ENCODE results near the gene APOBEC3F.
"Not testable (repeated sequence)": the region's sequence is repeated elsewhere in the genome, so short reads cannot be mapped to it uniquely, and the experiment has no call there.

Gene APOBEC3F

GRCh38 chr22:39076155-39077025, 35.7 kb downstream of the APOBEC3F start:
- not testable (repeated sequence) for DNase-seq

DNA sequence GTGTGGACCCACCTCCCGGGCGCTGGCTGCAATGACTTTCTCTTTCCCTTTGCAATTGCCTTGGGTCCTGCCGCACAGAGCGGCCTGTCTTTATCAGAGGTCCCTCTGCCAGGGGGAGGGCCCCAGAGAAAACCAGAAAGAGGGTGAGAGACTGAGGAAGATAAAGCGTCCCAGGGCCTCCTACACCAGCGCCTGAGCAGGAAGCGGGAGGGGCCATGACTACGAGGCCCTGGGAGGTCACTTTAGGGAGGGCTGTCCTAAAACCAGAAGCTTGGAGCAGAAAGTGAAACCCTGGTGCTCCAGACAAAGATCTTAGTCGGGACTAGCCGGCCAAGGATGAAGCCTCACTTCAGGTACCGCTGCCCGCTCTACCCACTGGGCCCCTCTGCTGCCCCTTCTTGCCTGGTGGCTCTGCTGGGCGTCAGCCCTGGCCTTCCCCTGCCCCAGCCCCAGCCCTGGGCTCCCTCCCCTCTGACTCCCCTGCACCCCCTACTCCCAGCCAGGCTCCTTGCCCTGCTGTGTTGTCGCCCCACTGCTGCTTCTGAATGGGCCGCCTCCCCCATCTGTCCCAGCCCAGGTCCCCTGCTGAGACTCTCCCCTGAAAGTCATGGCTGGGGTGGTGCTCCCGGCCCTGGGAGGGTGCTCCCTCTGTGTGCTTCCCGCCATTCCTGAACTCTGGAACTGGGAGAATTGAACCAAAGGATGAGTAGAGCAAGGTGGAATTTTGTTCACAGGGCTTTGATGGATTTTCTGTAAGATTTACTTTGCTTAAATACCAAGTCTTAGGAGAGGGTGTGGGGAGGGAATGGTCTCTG, 36.6 kb downstream of the APOBEC3F start, which contains the start of gene APOBEC3G:
APOBEC3G (plus strand) TSS at position 250 of the 815 bp plus-strand sequence; CDS start at position 337, 87 bp downstream.
- peak; percentile 34 for DNase-seq

DNA sequence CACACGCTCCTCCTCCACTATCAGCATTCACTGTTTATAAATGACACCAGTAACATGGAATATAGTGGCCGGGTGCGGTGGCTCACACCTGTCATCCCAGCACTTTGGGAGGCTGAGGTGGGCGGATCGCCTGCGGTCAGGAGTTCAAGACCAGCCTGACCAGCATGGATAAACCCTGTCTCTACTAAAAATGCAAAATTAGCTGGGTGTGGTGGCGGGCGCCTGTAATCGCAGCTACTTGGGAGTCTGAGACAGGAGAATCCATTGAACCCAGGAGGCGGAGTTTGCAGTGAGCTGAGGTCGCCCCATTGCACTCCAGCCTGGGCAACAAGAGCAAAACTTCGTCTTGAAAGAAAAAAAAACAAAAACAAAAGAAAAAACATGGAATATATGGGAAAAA, 37.2 kb downstream of the APOBEC3F start:
- not testable (repeated sequence) for DNase-seq

- DNase-seq, result no peak
Observed at GRCh38 chr22:39078329-39078728, 37.7 kb downstream of the APOBEC3F start.

DNA sequence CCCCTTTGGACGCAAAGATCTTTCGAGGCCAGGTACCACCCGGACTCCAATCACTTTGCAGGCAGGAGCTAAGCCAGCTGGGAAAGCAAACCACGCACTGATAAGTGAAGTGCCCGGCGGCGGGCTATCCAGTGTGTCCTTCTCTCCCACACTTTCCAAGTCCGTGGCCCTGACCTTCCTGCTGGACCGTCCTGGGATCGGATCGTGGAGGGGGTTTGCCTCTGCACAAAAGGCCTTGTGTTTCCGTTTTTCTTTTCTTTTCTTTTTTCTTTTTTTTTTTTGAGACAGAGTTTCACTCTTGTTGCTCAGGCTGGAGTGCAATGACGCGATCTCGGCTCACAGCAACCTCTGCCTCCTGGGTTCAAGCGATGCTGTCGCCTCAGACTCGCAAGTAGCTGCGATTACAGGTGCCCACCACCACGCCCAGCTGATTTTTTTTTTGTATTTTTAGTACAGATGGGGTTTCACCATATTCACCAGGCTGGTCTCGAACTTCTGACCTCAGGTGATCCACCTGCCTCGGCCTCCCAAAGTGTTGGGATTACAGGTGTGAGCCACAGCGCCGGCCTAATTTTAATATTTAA, 38.5 kb downstream of the APOBEC3F start:
- not testable (repeated sequence) for DNase-seq

GRCh38 chr22:39080052-39080762, 39.5 kb downstream of the APOBEC3F start:
- DNase-seq, result no peak

DNA sequence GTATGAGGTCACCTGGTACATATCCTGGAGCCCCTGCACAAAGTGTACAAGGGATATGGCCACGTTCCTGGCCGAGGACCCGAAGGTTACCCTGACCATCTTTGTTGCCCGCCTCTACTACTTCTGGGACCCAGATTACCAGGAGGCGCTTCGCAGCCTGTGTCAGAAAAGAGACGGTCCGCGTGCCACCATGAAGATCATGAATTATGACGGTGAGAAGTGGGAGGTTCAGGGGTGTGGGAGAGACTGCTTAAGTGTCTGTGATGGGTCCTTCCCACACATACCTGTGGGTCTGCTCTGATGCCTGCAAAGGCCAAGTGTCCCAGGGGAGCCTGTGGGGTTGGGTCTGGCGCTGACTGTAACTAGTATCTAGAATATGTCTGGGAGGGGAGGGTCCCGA, 40.4 kb downstream of the APOBEC3F start:
- no peak for DNase-seq

DNA sequence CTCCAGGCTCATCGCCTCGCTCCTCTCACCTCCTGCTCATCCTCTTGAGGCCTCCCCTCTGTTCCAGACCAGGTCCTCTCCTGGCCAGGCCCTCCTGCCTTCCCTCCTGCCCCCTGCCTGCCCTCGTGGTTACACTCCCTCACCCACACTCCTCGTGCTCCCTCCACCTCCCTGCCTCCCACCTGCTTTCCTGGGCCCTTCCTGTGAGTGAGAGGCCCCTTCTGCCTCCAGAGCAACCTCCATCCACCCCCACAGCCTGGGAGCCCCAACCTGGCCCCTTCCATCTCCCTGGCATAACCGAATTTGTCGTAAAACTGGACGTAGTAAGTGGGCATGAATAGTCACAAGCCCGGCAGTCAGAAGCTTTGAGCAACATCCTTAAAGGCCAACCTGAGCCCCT, 40.9 kb downstream of the APOBEC3F start:
- DNase-seq, result no peak

GRCh38 chr22:39083212-39084165, 42.8 kb downstream of the APOBEC3F start:
- no peak for DNase-seq

DNA sequence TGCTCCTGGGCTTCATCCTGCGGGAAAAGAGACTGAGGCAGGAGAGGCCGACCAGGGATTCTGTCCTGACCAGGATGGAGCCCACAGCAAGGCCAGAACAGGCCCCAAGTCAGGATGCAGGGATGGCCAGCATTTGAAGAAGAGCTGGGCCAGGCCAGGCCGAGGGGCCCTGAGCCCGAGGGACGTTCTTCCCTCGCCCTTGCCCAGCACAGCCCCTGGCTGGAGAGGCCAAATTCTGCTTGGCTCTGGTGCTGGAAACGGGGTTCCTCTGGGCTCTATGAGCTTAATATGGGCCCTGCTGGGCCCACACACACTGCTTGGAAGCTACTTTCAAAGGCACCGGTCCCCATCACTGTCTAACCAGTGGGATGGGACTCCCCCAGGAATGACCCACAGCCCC, 44.0 kb downstream of the APOBEC3F start:
- DNase-seq, result no peak

DNA sequence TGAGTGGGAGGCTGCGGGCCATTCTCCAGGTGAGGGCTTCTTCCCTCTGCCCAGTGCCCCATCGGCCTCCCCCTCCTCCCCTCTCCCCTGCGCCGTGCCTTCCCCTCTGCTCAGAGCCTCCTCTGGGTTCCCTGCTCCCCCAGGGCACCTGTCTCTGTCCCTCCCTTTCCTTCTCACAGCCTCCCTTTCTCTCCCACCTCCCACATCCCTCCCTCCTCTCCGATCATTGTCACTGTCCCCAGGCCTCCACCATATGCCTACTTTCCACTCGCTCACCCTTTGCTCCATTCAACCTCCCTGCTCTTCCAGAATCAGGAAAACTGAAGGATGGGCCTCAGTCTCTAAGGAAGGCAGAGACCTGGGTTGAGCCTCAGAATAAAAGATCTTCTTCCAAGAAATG, 46.4 kb downstream of the APOBEC3F start:
- DNase-seq, result no peak

- no peak for DNase-seq
Observed at GRCh38 chr22:39087881-39088684, 47.4 kb downstream of the APOBEC3F start.

DNA sequence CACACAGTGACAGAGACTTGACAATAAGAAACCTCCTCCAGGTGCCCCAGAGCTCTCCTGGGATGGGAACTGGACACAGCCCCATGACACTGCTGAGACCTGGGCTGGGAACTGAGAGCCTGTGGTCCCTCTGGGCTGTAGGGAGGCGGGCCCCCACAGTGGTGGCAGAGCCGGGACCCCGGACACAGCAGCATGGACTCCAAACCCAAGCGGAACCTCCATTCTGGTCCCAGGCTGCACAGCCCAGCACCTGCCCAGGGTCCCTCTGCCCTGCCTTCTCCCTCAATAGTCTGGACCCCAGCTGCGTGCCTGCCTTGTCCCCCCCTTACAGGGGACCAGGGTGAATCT, 48.0 kb downstream of the APOBEC3F start:
- DNase-seq, result no peak

DNA sequence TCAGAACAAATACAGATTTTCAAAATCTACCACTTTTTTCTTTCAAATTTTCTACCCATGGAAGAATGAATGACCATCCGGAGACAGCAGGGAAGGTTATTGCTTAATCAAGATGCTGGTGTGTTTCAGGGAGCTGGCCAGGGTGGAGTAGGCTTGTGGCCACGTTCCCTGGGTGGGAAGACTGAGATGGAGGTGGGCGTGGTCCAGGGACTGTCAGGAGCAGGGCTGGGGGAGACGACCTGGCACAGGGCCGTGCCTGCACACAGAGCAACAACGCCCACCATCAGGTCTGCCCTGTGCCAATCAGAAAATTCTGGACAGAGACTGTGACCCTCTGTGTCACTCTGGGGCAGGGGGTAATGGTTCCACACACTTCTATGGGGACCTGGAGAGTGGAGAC, 49.3 kb downstream of the APOBEC3F start:
- no peak for DNase-seq

DNA sequence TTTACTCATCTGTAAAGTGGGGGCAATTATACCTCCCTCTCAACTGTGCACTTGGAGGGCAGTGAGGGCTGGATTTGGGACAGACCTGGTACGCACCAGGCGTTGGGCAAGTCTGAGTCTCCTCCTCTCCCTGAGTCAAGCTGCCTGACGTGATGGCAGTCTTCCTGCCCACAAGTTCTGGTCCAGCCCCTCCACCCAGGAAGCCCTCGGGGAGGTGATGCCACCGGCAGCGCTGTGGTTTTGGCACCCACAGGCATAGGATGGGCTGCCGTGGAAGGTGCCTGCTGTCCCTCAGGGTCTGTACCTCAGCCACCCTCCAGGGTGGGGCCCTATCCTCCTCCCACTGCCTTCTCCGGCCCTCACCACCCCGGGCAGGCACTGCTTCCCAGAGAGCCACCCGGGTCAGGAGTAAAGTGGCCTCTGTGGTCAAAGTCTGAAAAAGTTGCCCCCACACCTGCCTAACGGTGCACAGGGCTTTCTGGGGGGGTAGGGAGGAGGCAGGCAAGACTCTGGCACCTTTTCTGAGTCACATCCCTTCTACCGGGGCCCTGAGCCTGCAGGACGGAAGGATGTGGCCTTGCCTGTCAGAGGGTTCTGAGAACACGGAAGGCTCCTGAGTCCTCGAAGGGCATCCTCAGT, 49.9 kb downstream of the APOBEC3F start:
- peak; percentile 80 for DNase-seq

DNA sequence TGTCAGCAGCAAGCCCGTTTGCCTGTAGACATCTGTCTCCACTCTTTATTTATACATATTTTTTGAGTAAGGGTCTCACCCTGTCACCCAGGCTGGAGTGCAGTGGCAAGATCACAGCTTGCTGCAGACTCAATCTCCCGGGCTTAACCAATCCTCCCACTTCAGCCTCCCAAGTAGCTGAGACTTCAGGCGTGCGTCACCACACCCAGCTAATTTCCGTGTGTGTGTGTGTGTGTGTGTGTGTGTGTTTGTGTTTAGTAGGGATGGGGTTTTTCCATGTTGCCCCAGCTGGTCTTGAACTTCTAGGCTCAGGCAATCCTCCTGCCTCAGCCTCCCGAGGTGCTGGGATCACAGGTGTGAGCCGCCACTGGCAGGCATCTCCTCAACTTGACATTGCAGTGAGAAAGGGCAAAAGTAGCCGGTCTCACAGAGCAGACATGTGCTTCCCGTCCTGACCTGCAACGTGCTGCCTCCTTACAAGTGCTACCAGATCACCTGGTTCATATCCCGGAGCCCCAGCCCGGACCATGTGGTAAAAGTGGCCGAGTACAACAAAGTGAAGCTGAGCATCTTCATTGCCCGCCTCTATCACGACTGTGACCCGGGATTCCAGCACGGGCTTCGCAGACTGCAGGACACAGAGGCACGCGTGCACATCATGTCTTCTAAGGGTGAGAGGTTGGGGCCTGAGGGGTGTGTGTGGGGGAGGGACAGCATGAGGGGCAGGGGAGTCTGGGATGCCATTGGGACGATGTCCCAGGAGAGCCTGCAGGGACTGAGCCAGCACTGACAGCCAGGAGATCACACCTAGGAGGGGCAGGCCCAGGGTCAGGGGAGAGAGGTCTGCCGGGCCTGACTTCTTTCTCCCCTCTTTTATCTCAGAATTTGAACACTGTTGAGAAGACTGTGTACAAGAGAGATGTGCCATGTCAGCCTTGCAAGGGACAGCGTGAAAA, 50.7 kb downstream of the APOBEC3F start:
- DNase-seq, result no peak

GRCh38 chr22:39092111-39092862, 51.6 kb downstream of the APOBEC3F start:
- DNase-seq, result no peak

- no peak for DNase-seq
Observed at GRCh38 chr22:39094717-39095389, 54.2 kb downstream of the APOBEC3F start.
